Measurements from ENCODE around the gene SLC1A7. TPM values are rescaled to one million over a fixed set of nuclear protein-coding genes. Genes with fewer than 3 reads are reported as not detected.

Gene SLC1A7
- total and polyA plus RNA-seq, 4 donors = 0.16 to 1.4 (median 0.25) TPM; not detected in 1

DNA sequence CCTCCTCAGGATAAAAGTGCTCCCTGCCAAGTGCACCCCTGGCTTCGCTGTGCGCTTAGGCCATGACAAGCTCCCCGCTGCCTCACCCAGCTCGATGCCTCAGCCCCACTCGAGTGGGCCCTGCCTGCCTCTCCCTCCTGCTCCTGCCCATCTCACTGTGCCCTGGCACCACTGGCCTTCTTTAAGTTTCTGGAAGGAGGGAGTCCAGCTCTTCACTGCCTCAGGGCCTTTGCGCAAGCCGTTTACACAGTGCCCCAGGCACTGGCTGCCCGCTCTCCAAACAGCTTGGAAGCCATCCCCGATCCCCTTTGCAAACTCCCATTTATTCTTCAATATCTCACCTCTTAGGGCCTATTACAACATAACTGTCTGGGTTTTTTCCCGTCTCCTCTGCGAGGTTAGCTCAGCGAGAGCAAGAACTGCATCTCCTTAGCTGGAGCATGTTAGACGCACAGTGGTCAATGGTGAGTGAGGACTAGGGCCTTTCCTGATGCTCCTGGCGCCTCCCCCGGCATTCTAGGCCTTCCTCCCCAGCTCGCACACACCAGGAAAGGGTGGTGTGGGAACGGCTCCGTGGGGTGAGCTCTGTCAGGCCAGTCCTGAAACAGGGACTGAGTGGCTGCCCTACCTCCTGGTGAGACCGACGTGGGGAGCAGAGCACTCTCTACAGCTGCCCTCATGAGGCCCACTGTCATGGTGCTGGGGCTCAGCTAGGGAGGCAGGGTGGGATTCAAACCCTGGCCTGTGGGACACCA, 48.5 kb downstream of the SLC1A7 start:
- H3K27me3 ChIP-seq (ENCODE audit: control insufficient read depth in 1 of 2, insufficient read depth in 2 of 2, low read length in 1 of 2) = no peaks in the 10 kb centered on the region
- WGBS, 2 donors = 96% methylated on average over 20 of the region's 20 CpGs
- H3K27ac ChIP-seq (ENCODE audit: low read depth in 1 of 2, low read length in 2 of 2) = no peak overlapping the region
- ATAC-seq (ENCODE audit: low FRiP score) (no peak), DNase-seq (no peak)
- no peaks in the 10 kb centered on the region for H3K9me3 ChIP-seq (ENCODE audit: control insufficient read depth, low read length)
- H3K4me3 ChIP-seq (ENCODE audit: low read length in 2 of 2) = no peak overlapping the region
- intact Hi-C loops (cut with DNase I) = no loop called here
- no peaks in the 10 kb centered on the region for H3K4me1 ChIP-seq (ENCODE audit: control insufficient read depth in 1 of 2, insufficient read depth in 2 of 2, low read length in 2 of 2)
- no peaks in the 10 kb centered on the region for H3K36me3 ChIP-seq (ENCODE audit: control insufficient read depth in 1 of 2, insufficient read depth in 2 of 2, low read length in 1 of 2)

- ATAC-seq (ENCODE audit: low FRiP score) = no peak
- intact Hi-C loops (cut with DNase I) = no loop called here
- no peaks in the 10 kb centered on the region for H3K9me3 ChIP-seq (ENCODE audit: control insufficient read depth, low read length)
- H3K27me3 ChIP-seq (ENCODE audit: control insufficient read depth in 1 of 2, insufficient read depth in 2 of 2, low read length in 1 of 2) = no peaks in the 10 kb centered on the region
- DNase-seq = no peak
- H3K4me3 ChIP-seq (ENCODE audit: low read length in 2 of 2) = no peak overlapping the region
- 91 to 95% methylated on average over 8 of the region's 8 CpGs for WGBS, 2 donors
- no peak overlapping the region for H3K27ac ChIP-seq (ENCODE audit: low read depth in 1 of 2, low read length in 2 of 2)
- H3K36me3 ChIP-seq (ENCODE audit: control insufficient read depth in 1 of 2, insufficient read depth in 2 of 2, low read length in 1 of 2) = no peaks in the 10 kb centered on the region
- H3K4me1 ChIP-seq (ENCODE audit: control insufficient read depth in 1 of 2, insufficient read depth in 2 of 2, low read length in 2 of 2) = no peaks in the 10 kb centered on the region
Measured at GRCh38 chr1:53093451-53093754, 49.0 kb downstream of the SLC1A7 start.

- DNase-seq (no peak), ATAC-seq (ENCODE audit: low FRiP score) (no peak)
- Histone ChIP-seq H3K4me1 (ENCODE audit: control insufficient read depth in 1 of 2, insufficient read depth in 2 of 2, low read length in 2 of 2) (no peaks in the 10 kb centered on the region), H3K36me3 (ENCODE audit: control insufficient read depth in 1 of 2, insufficient read depth in 2 of 2, low read length in 1 of 2) (no peaks in the 10 kb centered on the region), H3K27ac (ENCODE audit: low read depth in 1 of 2, low read length in 2 of 2) (no peak overlapping the region), H3K4me3 (ENCODE audit: low read length in 2 of 2) (no peak overlapping the region), H3K27me3 (ENCODE audit: control insufficient read depth in 1 of 2, insufficient read depth in 2 of 2, low read length in 1 of 2) (no peaks in the 10 kb centered on the region), H3K9me3 (ENCODE audit: control insufficient read depth, low read length) (no peaks in the 10 kb centered on the region)
- intact Hi-C loops (cut with DNase I) = no loop called here
- WGBS, 2 donors = 93 to 94% methylated on average over 33 of the region's 33 CpGs
Measured at GRCh38 chr1:53092659-53093450, 49.6 kb downstream of the SLC1A7 start.

- no peak for ATAC-seq (ENCODE audit: low FRiP score)
- H3K4me3 ChIP-seq (ENCODE audit: low read length in 2 of 2) = no peak overlapping the region
- H3K9me3 ChIP-seq (ENCODE audit: control insufficient read depth, low read length) = no peaks in the 10 kb centered on the region
- intact Hi-C loops (cut with DNase I) = no loop called here
- H3K27ac ChIP-seq (ENCODE audit: low read depth in 1 of 2, low read length in 2 of 2) = no peak overlapping the region
- WGBS, 2 donors = 50 to 56% methylated on average over 26 of the region's 26 CpGs
- no peaks in the 10 kb centered on the region for H3K36me3 ChIP-seq (ENCODE audit: control insufficient read depth in 1 of 2, insufficient read depth in 2 of 2, low read length in 1 of 2)
- H3K4me1 ChIP-seq (ENCODE audit: control insufficient read depth in 1 of 2, insufficient read depth in 2 of 2, low read length in 2 of 2) = no peaks in the 10 kb centered on the region
- no peak for DNase-seq
- H3K27me3 ChIP-seq (ENCODE audit: control insufficient read depth in 1 of 2, insufficient read depth in 2 of 2, low read length in 1 of 2) = no peaks in the 10 kb centered on the region
Measured at GRCh38 chr1:53091841-53092645, 50.4 kb downstream of the SLC1A7 start.

DNA sequence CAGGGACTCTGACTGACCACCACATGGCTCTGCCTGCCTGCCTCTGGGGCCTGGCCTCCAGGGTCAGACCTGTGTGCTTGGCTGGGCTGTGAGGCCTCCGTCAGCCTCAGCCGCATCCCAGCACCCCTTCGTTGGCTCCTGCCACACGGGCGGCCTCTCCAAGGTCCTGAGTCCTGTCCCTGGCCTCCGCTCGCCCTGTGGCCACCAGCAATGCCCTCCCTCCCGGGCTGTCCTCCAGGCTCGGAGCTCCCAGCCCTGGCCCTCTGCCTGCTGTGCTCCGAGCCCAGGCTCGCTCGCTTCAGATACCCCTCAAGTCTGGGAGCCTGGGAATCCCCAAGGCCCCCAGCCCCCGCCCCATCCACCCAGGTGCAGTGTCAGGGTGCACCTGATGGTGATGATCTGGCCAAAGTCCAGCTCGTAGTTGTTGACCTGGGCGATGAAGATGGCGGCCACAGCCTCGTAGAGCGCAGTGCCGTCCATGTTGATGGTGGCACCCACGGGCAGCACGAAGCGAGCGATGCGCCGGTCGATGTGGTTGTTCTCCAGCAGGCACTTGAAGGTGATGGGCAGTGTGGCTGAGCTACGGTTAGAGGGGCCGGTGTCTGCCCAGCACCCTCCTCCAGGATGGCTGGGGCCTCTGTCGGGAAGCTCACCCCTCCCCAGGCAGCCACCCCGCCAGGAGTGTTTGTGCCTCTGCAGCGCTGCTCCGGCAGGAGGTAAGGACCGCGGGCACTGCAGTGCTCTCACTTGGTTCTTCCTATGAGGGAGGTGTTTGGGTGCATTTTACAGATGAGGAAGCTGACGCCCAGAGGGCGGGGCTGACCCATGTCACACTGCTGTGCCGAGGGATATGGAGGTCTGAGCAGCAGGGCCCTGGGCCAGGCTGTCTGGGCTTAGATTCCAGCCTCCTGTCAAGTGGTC, 52.0 kb downstream of the SLC1A7 start:
- no peak for ATAC-seq (ENCODE audit: low FRiP score)

DNA sequence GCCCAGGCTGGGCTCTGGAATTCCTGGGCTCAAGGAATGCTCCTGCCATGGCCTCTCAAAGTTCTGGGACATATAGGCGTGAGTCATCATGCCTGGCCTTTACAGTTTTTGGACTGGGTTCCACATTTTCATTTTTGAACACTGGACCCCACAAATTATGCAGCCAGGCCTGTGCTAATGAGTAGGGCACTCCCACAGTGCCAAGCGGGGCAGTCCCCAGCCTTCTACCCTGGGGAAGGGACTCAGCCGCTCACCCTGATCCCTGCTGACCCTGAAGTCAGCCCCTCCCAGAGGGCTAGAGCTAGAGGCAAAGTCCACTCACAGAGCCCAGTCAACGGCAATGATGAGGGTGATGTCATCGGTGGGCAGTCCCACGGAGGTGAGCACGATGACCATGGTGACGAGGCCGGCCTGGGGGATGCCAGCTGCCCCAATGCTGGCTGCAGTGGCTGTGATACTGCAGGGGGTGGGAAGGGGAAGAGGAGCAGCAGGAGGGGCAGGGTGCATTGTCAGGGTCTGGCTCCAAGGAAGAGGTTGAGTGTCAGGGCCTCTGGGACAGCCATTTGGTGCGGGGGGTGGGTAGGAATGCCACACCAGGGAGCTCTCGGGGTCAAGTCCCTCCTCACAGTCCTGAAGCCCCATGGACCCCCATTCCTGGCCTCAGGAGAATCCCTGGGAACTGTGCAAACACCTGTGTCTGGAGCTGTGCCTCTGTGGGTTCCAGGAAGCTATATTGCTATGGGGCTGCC, 52.8 kb downstream of the SLC1A7 start:
- H3K4me3 ChIP-seq (ENCODE audit: low read length in 2 of 2) = no peak overlapping the region
- 91 to 93% methylated on average over 11 of the region's 11 CpGs for WGBS, 2 donors
- no peaks in the 10 kb centered on the region for H3K4me1 ChIP-seq (ENCODE audit: control insufficient read depth in 1 of 2, insufficient read depth in 2 of 2, low read length in 2 of 2)
- DNase-seq (no peak), ATAC-seq (ENCODE audit: low FRiP score) (no peak)
- no peaks in the 10 kb centered on the region for H3K9me3 ChIP-seq (ENCODE audit: control insufficient read depth, low read length)
- intact Hi-C loops (cut with DNase I) = no loop called here
- no peak overlapping the region for H3K27ac ChIP-seq (ENCODE audit: low read depth in 1 of 2, low read length in 2 of 2)
- H3K27me3 ChIP-seq (ENCODE audit: control insufficient read depth in 1 of 2, insufficient read depth in 2 of 2, low read length in 1 of 2) = no peaks in the 10 kb centered on the region
- no peaks in the 10 kb centered on the region for H3K36me3 ChIP-seq (ENCODE audit: control insufficient read depth in 1 of 2, insufficient read depth in 2 of 2, low read length in 1 of 2)

More for the DNA sequence above, 52.0 kb downstream of the SLC1A7 start:
- DNase-seq = peak in 1 of 2 donors; percentile 66
- no peaks in the 10 kb centered on the region for H3K27me3 ChIP-seq (ENCODE audit: control insufficient read depth in 1 of 2, insufficient read depth in 2 of 2, low read length in 1 of 2)
- H3K27ac ChIP-seq (ENCODE audit: low read depth in 1 of 2, low read length in 2 of 2) = no peak overlapping the region
- intact Hi-C loops (cut with DNase I) = no loop called here
- no peak overlapping the region for H3K4me3 ChIP-seq (ENCODE audit: low read length in 2 of 2)
- H3K9me3 ChIP-seq (ENCODE audit: control insufficient read depth, low read length) = no peaks in the 10 kb centered on the region
- WGBS, 2 donors = 79 to 86% methylated on average over 37 of the region's 37 CpGs
- H3K4me1 ChIP-seq (ENCODE audit: control insufficient read depth in 1 of 2, insufficient read depth in 2 of 2, low read length in 2 of 2) = no peaks in the 10 kb centered on the region
- no peaks in the 10 kb centered on the region for H3K36me3 ChIP-seq (ENCODE audit: control insufficient read depth in 1 of 2, insufficient read depth in 2 of 2, low read length in 1 of 2)

GRCh38 chr1:53088616-53089300, 53.7 kb downstream of the SLC1A7 start:
- WGBS, 2 donors = 89 to 94% methylated on average over 19 of the region's 19 CpGs
- Histone ChIP-seq H3K27me3 (ENCODE audit: control insufficient read depth in 1 of 2, insufficient read depth in 2 of 2, low read length in 1 of 2) (no peaks in the 10 kb centered on the region), H3K4me3 (ENCODE audit: low read length in 2 of 2) (no peak overlapping the region), H3K4me1 (ENCODE audit: control insufficient read depth in 1 of 2, insufficient read depth in 2 of 2, low read length in 2 of 2) (no peaks in the 10 kb centered on the region), H3K9me3 (ENCODE audit: control insufficient read depth, low read length) (no peaks in the 10 kb centered on the region), H3K36me3 (ENCODE audit: control insufficient read depth in 1 of 2, insufficient read depth in 2 of 2, low read length in 1 of 2) (no peaks in the 10 kb centered on the region), H3K27ac (ENCODE audit: low read depth in 1 of 2, low read length in 2 of 2) (no peak overlapping the region)
- ATAC-seq (ENCODE audit: low FRiP score) = no peak
- no peak for DNase-seq
- intact Hi-C loops (cut with DNase I) = no loop called here

Measured in aorta (tissue), 5 donors.